HEK293T (cell line): ENCODE measurements around the gene ZNF888.

Source experiments
- ARNT ChIP-seq: fragments of 450-650 bp; IDR thresholded peaks from 2 replicates; pipeline ENCODE4 v1.6.1; 2017; ENCODE audit warnings: mild to moderate bottlenecking
- BHLHE40 ChIP-seq: fragments of 450-650 bp; IDR thresholded peaks from 2 replicates; pipeline ENCODE4 v1.6.1; 2016; ENCODE audit warnings: mild to moderate bottlenecking, moderate library complexity, borderline replicate concordance
- CTBP1 ChIP-seq: fragments of 450-650 bp; IDR thresholded peaks from 2 replicates; pipeline ENCODE4 v1.6.1; 2016; ENCODE audit warnings: borderline replicate concordance
- ELF4 ChIP-seq: fragments of 450-650 bp; IDR thresholded peaks from 2 replicates; pipeline ENCODE4 v1.6.1; 2017; ENCODE audit warnings: antibody characterized with exemption
- FOXA1 ChIP-seq: fragments of 450-650 bp; IDR thresholded peaks from 2 replicates; pipeline ENCODE4 v1.6.1; 2016; ENCODE audit warnings: mild to moderate bottlenecking
- HDGF ChIP-seq: fragments of 450-650 bp; IDR thresholded peaks from 2 replicates; pipeline ENCODE4 v1.6.1; 2017; ENCODE audit warnings: antibody characterized with exemption, borderline replicate concordance
- SP1 ChIP-seq: fragments of 450-650 bp; IDR thresholded peaks from 2 replicates; pipeline ENCODE4 v1.6.1; 2017
- SUZ12 ChIP-seq: fragments of 450-650 bp; IDR thresholded peaks from 2 replicates; pipeline ENCODE4 v1.6.1; 2016; ENCODE audit warnings: mild to moderate bottlenecking
- TARDBP ChIP-seq: fragments of 450-650 bp; IDR thresholded peaks from 2 replicates; pipeline ENCODE4 v1.6.1; 2016

- TF ChIP-seq FOXA1 (no peak), ARNT (no peak), BHLHE40 (no peak), ELF4 (no peak), SP1 (no peak), TARDBP (no peak), HDGF (no peak), SUZ12 (no peak), CTBP1 (no peak)
Observed at GRCh38 chr19:52967772-52968171, 44.5 kb upstream of the ZNF888 start.
